GM12878 (cell line): ENCODE results near the gene ZNF189. TPM values are rescaled to one million over a fixed set of nuclear protein-coding genes. Genes with fewer than 3 reads are reported as not detected.

Experiments used
- ATAC-seq: fragments of 200-7000 bp; cut with Tn5 transposase; 3 replicates; pipeline ENCODE4 v1.9.1; 2020; ENCODE audit warnings: mild to moderate bottlenecking, moderate library complexity
- BruUV-seq: library from RNA; stranded (reverse); fragments of 400-500 nt; replicated peaks from 2 replicates; lab custom pipeline; 2021; lab: Mats Ljungman, UMichigan
- CTCF ChIA-PET: fragments of 300-600 bp; sonication (Branson Sonifier 250); formaldehyde crosslinking; extraction: SDS; loops from one replicate; lab custom pipeline; 2021; ENCODE audit warnings: inconsistent platforms; lab: Yijun Ruan, JAX
- POLR2A ChIA-PET: fragments of 350-600 bp; formaldehyde crosslinking; extraction: SDS; loops from one replicate; lab custom pipeline; 2021; ENCODE audit warnings: inconsistent platforms; lab: Charles Lee
- RAD21 ChIA-PET: fragments of 300-600 bp; sonication (Branson Sonifier 250); formaldehyde crosslinking; loops from one replicate; lab custom pipeline; 2023; ENCODE audit warnings: antibody characterized with exemption; ENCODE audit not compliant: unreplicated experiment; lab: Charles Lee
- SMC1A ChIA-PET: fragments of 300-600 bp; sonication (Branson Sonifier 250); formaldehyde crosslinking; loops from one replicate; lab custom pipeline; 2023; ENCODE audit not compliant: unreplicated experiment, uncharacterized antibody; lab: Charles Lee
- DNase-seq: peaks from one replicate; pipeline ENCODE4 v3.0.0-alpha.2; 2011; ENCODE audit warnings: low read depth, low spot score
- FAIRE-seq: peaks from 3 replicates; lab custom pipeline; 2011; peaks lifted over from hg19 to GRCh38; lab: Jason Lieb, UNC
- H2AFZ ChIP-seq: 2 replicates; pipeline ENCODE4 v1.6.0; 2011; ENCODE audit warnings: low read depth, low read length, control low read depth; ENCODE audit not compliant: control insufficient read depth
- H3K27ac ChIP-seq: 2 replicates; pipeline ENCODE4 v1.5.1; 2011; ENCODE audit warnings: control low read depth; ENCODE audit not compliant: control insufficient read depth, insufficient read depth
- H3K27me3 ChIP-seq, 2 experiments: replicated peaks in 1 of 2; 2 replicates each; pipeline versions ENCODE4 v1.6.0 to v1.6.1; 2011; ENCODE audit warnings: low read length in 1 of 2; ENCODE audit not compliant: control insufficient read depth in 2 of 2, insufficient read depth in 2 of 2
- H3K36me3 ChIP-seq, 2 experiments: 2 replicates each; pipeline ENCODE4 v1.5.1; 2011; ENCODE audit warnings: low read length in 1 of 2; ENCODE audit not compliant: control insufficient read depth in 2 of 2, insufficient read depth in 2 of 2
- H3K4me1 ChIP-seq: 2 replicates; pipeline ENCODE4 v1.6.1; 2011; ENCODE audit warnings: mild to moderate bottlenecking, low read length, moderate library complexity, mixed read lengths; ENCODE audit not compliant: control insufficient read depth, insufficient read depth
- H3K4me2 ChIP-seq: 2 replicates; pipeline ENCODE4 v1.6.0; 2011; ENCODE audit warnings: control low read depth; ENCODE audit not compliant: control insufficient read depth, insufficient read depth
- H3K4me3 ChIP-seq: fragments of 200-600 bp; sonication (generic); 2 replicates; pipeline ENCODE4 v1.5.1; 2016
- H3K79me2 ChIP-seq: 2 replicates; pipeline ENCODE4 v1.6.0; 2011; ENCODE audit warnings: low read length; ENCODE audit not compliant: control insufficient read depth, insufficient read depth
- H3K9ac ChIP-seq: 2 replicates; pipeline ENCODE4 v1.8.0; 2011; ENCODE audit warnings: low read length, control low read depth, mixed read lengths; ENCODE audit not compliant: control insufficient read depth, insufficient read depth
- H3K9me3 ChIP-seq: replicated peaks from 3 replicates; pipeline ENCODE4 v1.5.1; 2011; ENCODE audit warnings: mild to moderate bottlenecking, low read length; ENCODE audit not compliant: control insufficient read depth, insufficient read depth
- H4K20me1 ChIP-seq: 2 replicates; pipeline ENCODE4 v1.6.0; 2011; ENCODE audit not compliant: control insufficient read depth, insufficient read depth
- BACH1 ChIP-seq: fragments of 450-650 bp; IDR thresholded peaks from 2 replicates; pipeline ENCODE4 v1.6.1; 2017; ENCODE audit warnings: mild to moderate bottlenecking, borderline replicate concordance
- DPF2 ChIP-seq: fragments of 450-650 bp; IDR thresholded peaks from 2 replicates; pipeline ENCODE4 v1.6.1; 2017; ENCODE audit warnings: mild to moderate bottlenecking
- GATAD2B ChIP-seq: fragments of 450-650 bp; conservative IDR thresholded peaks from 2 replicates; pipeline ENCODE4 v1.6.1; 2017; ENCODE audit warnings: low read depth, mild to moderate bottlenecking, moderate library complexity
- IKZF1 ChIP-seq: fragments of 450-650 bp; conservative IDR thresholded peaks from 2 replicates; pipeline ENCODE4 v1.6.1; 2017; ENCODE audit warnings: antibody characterized with exemption, mild to moderate bottlenecking
- IRF4 ChIP-seq: IDR thresholded peaks from 2 replicates; pipeline ENCODE4 v1.6.1; 2011; ENCODE audit warnings: low read depth, low read length
- KAT2A ChIP-seq: conservative IDR thresholded peaks from 2 replicates; pipeline ENCODE4 v1.6.1; 2011; ENCODE audit warnings: low read depth, low read length; ENCODE audit not compliant: control insufficient read depth
- NFYB ChIP-seq: IDR thresholded peaks from 2 replicates; pipeline ENCODE4 v1.6.1; 2011; ENCODE audit warnings: low read depth, mild to moderate bottlenecking, low read length, improper control_type of control experiment, moderate library complexity; ENCODE audit not compliant: insufficient read depth
- PKNOX1 ChIP-seq: fragments of 450-650 bp; IDR thresholded peaks from 2 replicates; pipeline ENCODE4 v1.6.1; 2016; ENCODE audit warnings: mild to moderate bottlenecking
- SMARCA5 ChIP-seq: fragments of 450-650 bp; IDR thresholded peaks from 2 replicates; pipeline ENCODE4 v1.6.1; 2017; ENCODE audit warnings: mild to moderate bottlenecking
- SREBF1 ChIP-seq: IDR thresholded peaks from 2 replicates; pipeline ENCODE4 v1.6.1; 2012; ENCODE audit warnings: mild to moderate bottlenecking, low read length
- ZBED1 ChIP-seq: IDR thresholded peaks from 2 replicates; pipeline ENCODE4 v1.6.1; 2016; ENCODE audit warnings: borderline replicate concordance
- WGBS: methylation state at CpG from one replicate; pipeline ENCODE4 v1.1.6; 2016; ENCODE audit warnings: low lambda C conversion rate; ENCODE audit not compliant: insufficient replicate concordance, insufficient coverage; ENCODE audit errors: missing lambda C conversion rate; 5-methylcytosine and 5-hydroxymethylcytosine counted together
- in situ Hi-C: fragments of 300-500 bp; cut with MboI; formaldehyde crosslinking; loops from 9 replicates; pipeline ENCODE4 v1.14.3; 2018; ENCODE audit warnings: mixed read lengths
- intact Hi-C: fragments of 100-400 bp; cut with micrococcal nuclease; formaldehyde crosslinking; loops from one replicate; pipeline ENCODE4 v1.14.2; 2022; ENCODE audit not compliant: unreplicated experiment
- polyA plus RNA-seq, 11 experiments: library from polyadenylated mRNA; depleted of rRNA in 4 of 11; unstranded in 6 of 11; stranded (reverse) in 5 of 11; fragments of >200 nt; fragmentation: Nextera tagmentation in 4 of 11; fragmentation: Illumina TruSeq in 1 of 11; extraction: Ambion mirVana in 4 of 11; extraction: Trizol in 1 of 11; gene quantifications; 1 replicate in 1 of 11; 2 replicates in 10 of 11; pipeline versions ENCODE4 v1.2.1 to v1.2.3, GENCODE V29; 2011 to 2016; ENCODE audit warnings: inconsistent platforms in 2 of 11, missing spikeins in 2 of 11, low read depth in 1 of 11
- total RNA-seq, 4 experiments: library from RNA; depleted of rRNA in 3 of 4; stranded (reverse); fragments of >200 nt in 3 of 4; fragmentation: Illumina TruSeq in 1 of 4; extraction: Trizol in 1 of 4; gene quantifications; 2 replicates each; pipeline versions ENCODE4 v1.2.1 to v1.2.3, GENCODE V29; 2013 to 2021
- TF ChIP-seq, protein P1 (sequence below): fragments of 450-650 bp; IDR thresholded peaks from 2 replicates; pipeline ENCODE4 v1.6.1; 2016; ENCODE audit warnings: mild to moderate bottlenecking, moderate library complexity, borderline replicate concordance
- TF ChIP-seq, protein P2 (sequence below): fragments of 450-650 bp; conservative IDR thresholded peaks from 2 replicates; pipeline ENCODE4 v1.6.1; 2017; ENCODE audit warnings: mild to moderate bottlenecking, moderate library complexity
- TF ChIP-seq, protein P3 (sequence below): fragments of 450-650 bp; IDR thresholded peaks from 2 replicates; pipeline ENCODE4 v1.6.1; 2017; ENCODE audit warnings: mild to moderate bottlenecking, moderate library complexity

Gene ZNF189
- total and polyA plus RNA-seq, 10 of the 15 experiments (the other 5 are each of a cell fraction or from before 2014, with no cell fraction given): 3.1 to 12.3 (median 7.4) TPM

DNA sequence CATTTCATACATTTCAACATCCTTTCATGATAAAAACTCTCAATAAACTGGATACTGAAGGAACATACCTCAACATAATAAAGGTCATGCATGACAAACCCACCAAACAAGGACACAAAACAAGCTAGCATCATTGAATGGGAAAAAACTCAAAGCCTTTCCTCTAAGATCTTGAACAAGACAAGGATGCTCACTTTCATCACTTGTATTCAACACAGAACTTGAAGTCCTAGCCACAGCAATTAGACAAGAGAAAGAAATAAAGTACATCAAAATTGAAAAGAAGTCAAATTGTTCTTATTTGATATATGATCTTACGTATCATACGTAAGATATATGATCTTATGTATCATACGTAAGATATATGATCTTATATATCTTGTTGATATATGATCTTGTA is 5.5 kb upstream of the ZNF189 start:
- DNase-seq (no peak), ATAC-seq (no peak), FAIRE-seq (no peak)
- no peaks in the 10 kb centered on the region for H4K20me1 ChIP-seq
- H3K27ac ChIP-seq: no peak overlapping the region
- no peak overlapping the region for H3K4me2 ChIP-seq
- no peak overlapping the region for H3K4me3 ChIP-seq
- POLR2A ChIA-PET: no interaction called here
- no peak overlapping the region for H2AFZ ChIP-seq
- BruUV-seq: no TSS peak
- H3K9ac ChIP-seq: no peak overlapping the region
- in situ Hi-C loops (no loop called here), intact Hi-C loops (no loop called here)
- peaks cover 0 to 11% of the 10 kb centered on the region in 2 experiments; a peak in 1 of 4 replicates for H3K36me3 ChIP-seq
- RAD21 ChIA-PET: no interaction called here
- 95% methylated on average over 3 of the region's 3 CpGs for WGBS
- CTCF ChIA-PET: interaction anchor here (0.9 to 1.1 kb wide), 2 partner anchors 20 to 26 kb away, joined by 3 read pairs; no protein-coding TSS in a partner anchor
- no peaks in the 10 kb centered on the region for H3K27me3 ChIP-seq
- peaks cover 56% of the 10 kb centered on the region for H3K79me2 ChIP-seq
- no peaks in the 10 kb centered on the region for H3K4me1 ChIP-seq
- peaks cover 9% of the 10 kb centered on the region; the same call in 2 of the 3 replicates for H3K9me3 ChIP-seq
- SMC1A ChIA-PET: interaction anchor here (1.0 kb wide), 1 partner anchor 140 kb away, joined by 3 read pairs; no protein-coding TSS in a partner anchor
- TF ChIP-seq ZBED1 (no peak), PKNOX1 (no peak), KAT2A (no peak), IRF4 (no peak), IKZF1 (no peak), DPF2 (no peak), NFYB (no peak), SMARCA5 (no peak), GATAD2B (no peak), SREBF1 (no peak), BACH1 (no peak)
- TF ChIP-seq, protein P1, sequence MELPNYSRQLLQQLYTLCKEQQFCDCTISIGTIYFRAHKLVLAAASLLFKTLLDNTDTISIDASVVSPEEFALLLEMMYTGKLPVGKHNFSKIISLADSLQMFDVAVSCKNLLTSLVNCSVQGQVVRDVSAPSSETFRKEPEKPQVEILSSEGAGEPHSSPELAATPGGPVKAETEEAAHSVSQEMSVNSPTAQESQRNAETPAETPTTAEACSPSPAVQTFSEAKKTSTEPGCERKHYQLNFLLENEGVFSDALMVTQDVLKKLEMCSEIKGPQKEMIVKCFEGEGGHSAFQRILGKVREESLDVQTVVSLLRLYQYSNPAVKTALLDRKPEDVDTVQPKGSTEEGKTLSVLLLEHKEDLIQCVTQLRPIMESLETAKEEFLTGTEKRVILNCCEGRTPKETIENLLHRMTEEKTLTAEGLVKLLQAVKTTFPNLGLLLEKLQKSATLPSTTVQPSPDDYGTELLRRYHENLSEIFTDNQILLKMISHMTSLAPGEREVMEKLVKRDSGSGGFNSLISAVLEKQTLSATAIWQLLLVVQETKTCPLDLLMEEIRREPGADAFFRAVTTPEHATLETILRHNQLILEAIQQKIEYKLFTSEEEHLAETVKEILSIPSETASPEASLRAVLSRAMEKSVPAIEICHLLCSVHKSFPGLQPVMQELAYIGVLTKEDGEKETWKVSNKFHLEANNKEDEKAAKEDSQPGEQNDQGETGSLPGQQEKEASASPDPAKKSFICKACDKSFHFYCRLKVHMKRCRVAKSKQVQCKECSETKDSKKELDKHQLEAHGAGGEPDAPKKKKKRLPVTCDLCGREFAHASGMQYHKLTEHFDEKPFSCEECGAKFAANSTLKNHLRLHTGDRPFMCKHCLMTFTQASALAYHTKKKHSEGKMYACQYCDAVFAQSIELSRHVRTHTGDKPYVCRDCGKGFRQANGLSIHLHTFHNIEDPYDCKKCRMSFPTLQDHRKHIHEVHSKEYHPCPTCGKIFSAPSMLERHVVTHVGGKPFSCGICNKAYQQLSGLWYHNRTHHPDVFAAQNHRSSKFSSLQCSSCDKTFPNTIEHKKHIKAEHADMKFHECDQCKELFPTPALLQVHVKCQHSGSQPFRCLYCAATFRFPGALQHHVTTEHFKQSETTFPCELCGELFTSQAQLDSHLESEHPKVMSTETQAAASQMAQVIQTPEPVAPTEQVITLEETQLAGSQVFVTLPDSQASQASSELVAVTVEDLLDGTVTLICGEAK: no peak
- TF ChIP-seq, protein P2, sequence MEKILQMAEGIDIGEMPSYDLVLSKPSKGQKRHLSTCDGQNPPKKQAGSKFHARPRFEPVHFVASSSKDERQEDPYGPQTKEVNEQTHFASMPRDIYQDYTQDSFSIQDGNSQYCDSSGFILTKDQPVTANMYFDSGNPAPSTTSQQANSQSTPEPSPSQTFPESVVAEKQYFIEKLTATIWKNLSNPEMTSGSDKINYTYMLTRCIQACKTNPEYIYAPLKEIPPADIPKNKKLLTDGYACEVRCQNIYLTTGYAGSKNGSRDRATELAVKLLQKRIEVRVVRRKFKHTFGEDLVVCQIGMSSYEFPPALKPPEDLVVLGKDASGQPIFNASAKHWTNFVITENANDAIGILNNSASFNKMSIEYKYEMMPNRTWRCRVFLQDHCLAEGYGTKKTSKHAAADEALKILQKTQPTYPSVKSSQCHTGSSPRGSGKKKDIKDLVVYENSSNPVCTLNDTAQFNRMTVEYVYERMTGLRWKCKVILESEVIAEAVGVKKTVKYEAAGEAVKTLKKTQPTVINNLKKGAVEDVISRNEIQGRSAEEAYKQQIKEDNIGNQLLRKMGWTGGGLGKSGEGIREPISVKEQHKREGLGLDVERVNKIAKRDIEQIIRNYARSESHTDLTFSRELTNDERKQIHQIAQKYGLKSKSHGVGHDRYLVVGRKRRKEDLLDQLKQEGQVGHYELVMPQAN: no peak
- TF ChIP-seq, protein P3, sequence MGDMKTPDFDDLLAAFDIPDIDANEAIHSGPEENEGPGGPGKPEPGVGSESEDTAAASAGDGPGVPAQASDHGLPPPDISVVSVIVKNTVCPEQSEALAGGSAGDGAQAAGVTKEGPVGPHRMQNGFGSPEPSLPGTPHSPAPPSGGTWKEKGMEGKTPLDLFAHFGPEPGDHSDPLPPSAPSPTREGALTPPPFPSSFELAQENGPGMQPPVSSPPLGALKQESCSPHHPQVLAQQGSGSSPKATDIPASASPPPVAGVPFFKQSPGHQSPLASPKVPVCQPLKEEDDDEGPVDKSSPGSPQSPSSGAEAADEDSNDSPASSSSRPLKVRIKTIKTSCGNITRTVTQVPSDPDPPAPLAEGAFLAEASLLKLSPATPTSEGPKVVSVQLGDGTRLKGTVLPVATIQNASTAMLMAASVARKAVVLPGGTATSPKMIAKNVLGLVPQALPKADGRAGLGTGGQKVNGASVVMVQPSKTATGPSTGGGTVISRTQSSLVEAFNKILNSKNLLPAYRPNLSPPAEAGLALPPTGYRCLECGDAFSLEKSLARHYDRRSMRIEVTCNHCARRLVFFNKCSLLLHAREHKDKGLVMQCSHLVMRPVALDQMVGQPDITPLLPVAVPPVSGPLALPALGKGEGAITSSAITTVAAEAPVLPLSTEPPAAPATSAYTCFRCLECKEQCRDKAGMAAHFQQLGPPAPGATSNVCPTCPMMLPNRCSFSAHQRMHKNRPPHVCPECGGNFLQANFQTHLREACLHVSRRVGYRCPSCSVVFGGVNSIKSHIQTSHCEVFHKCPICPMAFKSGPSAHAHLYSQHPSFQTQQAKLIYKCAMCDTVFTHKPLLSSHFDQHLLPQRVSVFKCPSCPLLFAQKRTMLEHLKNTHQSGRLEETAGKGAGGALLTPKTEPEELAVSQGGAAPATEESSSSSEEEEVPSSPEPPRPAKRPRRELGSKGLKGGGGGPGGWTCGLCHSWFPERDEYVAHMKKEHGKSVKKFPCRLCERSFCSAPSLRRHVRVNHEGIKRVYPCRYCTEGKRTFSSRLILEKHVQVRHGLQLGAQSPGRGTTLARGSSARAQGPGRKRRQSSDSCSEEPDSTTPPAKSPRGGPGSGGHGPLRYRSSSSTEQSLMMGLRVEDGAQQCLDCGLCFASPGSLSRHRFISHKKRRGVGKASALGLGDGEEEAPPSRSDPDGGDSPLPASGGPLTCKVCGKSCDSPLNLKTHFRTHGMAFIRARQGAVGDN: no peak
